HL-60 (cell line): Measurements from ENCODE around the gene PRPSAP1.

Source experiments
- DNase-seq, 2 experiments: peaks; one replicate each; pipeline ENCODE4 v3.0.0-alpha.2; 2010 to 2020; ENCODE audit warnings: low read depth in 1 of 2, low spot score in 1 of 2
- H3K27ac ChIP-seq: fragments of 250-450 bp; sonication (Bioruptor Pico); replicated peaks from 2 replicates; pipeline ENCODE4 v1.5.1; 2020; ENCODE audit warnings: mild to moderate bottlenecking, moderate library complexity
- H3K27me3 ChIP-seq: fragments of 250-450 bp; sonication (Bioruptor Pico); 2 replicates; pipeline ENCODE4 v1.5.1; 2021; ENCODE audit warnings: mild to moderate bottlenecking, moderate library complexity; ENCODE audit not compliant: insufficient read depth, poor library complexity, severe bottlenecking
- H3K4me3 ChIP-seq: replicated peaks from 2 replicates; pipeline ENCODE4 v1.5.1; 2011; ENCODE audit warnings: mild to moderate bottlenecking, control low read depth, low read length; ENCODE audit not compliant: insufficient read depth
- CTCF ChIP-seq: IDR thresholded peaks from one replicate; pipeline ENCODE4 v1.5.1; 2011; ENCODE audit warnings: low read length, control low read depth, inconsistent platforms; ENCODE audit not compliant: insufficient read depth
- GABPA ChIP-seq: IDR thresholded peaks from 2 replicates; pipeline ENCODE4 v1.6.1; 2012; ENCODE audit warnings: low read depth
- POLR2AphosphoS5 ChIP-seq: IDR thresholded peaks from 2 replicates; pipeline ENCODE4 v1.6.1; 2012; ENCODE audit warnings: low read depth
- REST ChIP-seq: IDR thresholded peaks from 2 replicates; pipeline ENCODE4 v1.6.1; 2012; ENCODE audit warnings: low read depth; ENCODE audit not compliant: insufficient replicate concordance
- SPI1 ChIP-seq: IDR thresholded peaks from 2 replicates; pipeline ENCODE4 v1.6.1; 2012; ENCODE audit warnings: low read depth, mild to moderate bottlenecking, borderline replicate concordance

Gene PRPSAP1

GRCh38 chr17:76312735-76313134 is 41.0 kb downstream of the PRPSAP1 start:
- no peaks in the 10 kb centered on the region for H3K27me3 ChIP-seq
- no peak overlapping the region for H3K4me3 ChIP-seq
- no peak for DNase-seq
- TF ChIP-seq SPI1: no peak
- no peak for TF ChIP-seq GABPA
- no peak for TF ChIP-seq REST
- no peak for TF ChIP-seq CTCF
- TF ChIP-seq POLR2AphosphoS5: no peak
- no peak overlapping the region for H3K27ac ChIP-seq

- H3K4me3 ChIP-seq: no peak overlapping the region
- no peak for DNase-seq
- no peak overlapping the region for H3K27ac ChIP-seq
- no peak for TF ChIP-seq POLR2AphosphoS5
- no peak for TF ChIP-seq GABPA
- TF ChIP-seq CTCF: no peak
- no peak for TF ChIP-seq REST
- TF ChIP-seq SPI1: no peak
- no peaks in the 10 kb centered on the region for H3K27me3 ChIP-seq
Measured at GRCh38 chr17:76309461-76309860, 44.3 kb downstream of the PRPSAP1 start.

- Histone ChIP-seq H3K27me3 (no peaks in the 10 kb centered on the region), H3K27ac (no peak within 1 kb of the TSS), H3K4me3 (no peak within 1 kb of the TSS)
- no peak for DNase-seq
- TF ChIP-seq REST: no peak
- no peak for TF ChIP-seq CTCF
- no peak for TF ChIP-seq SPI1
- no peak for TF ChIP-seq GABPA
- no peak for TF ChIP-seq POLR2AphosphoS5
Measured at GRCh38 chr17:76307966-76308338, 45.8 kb downstream of the PRPSAP1 start, which contains the start of gene QRICH2. Gene QRICH2, minus strand, starts transcription at chr17:76308276. Its CDS starts 278 bp downstream, at chr17:76307998.
